Coronary artery (tissue), 2 donors: ENCODE data around the gene TRIM38.
"Not testable (repeated sequence)": the region's sequence is repeated elsewhere in the genome, so short reads cannot be mapped to it uniquely, and the experiment has no call there.

Experiments
- DNase-seq: peaks from one replicate; pipeline ENCODE4 v3.0.0-alpha.2; 2017; ENCODE audit warnings: low spot score
- H3K27ac ChIP-seq, 2 donors: fragments of 200-600 bp; sonication (generic); one replicate each; pipeline ENCODE4 v1.5.1; 2016 to 2019
- H3K4me3 ChIP-seq: fragments of 200-600 bp; sonication (generic); 2 replicates; pipeline ENCODE4 v1.5.1; 2016; ENCODE audit warnings: mild to moderate bottlenecking, moderate library complexity
- CTCF ChIP-seq: fragments of 200-600 bp; sonication (generic); IDR thresholded peaks from one replicate; pipeline ENCODE4 v1.5.1; 2019; ENCODE audit warnings: antibody characterized with exemption

TRIM38 gene

GRCh38 chr6:25942561-25943147, 19.9 kb upstream of the TRIM38 start:
- no peak overlapping the region for H3K4me3 ChIP-seq
- TF ChIP-seq CTCF = no peak
- H3K27ac ChIP-seq = no peak overlapping the region
- no peak for DNase-seq

DNA sequence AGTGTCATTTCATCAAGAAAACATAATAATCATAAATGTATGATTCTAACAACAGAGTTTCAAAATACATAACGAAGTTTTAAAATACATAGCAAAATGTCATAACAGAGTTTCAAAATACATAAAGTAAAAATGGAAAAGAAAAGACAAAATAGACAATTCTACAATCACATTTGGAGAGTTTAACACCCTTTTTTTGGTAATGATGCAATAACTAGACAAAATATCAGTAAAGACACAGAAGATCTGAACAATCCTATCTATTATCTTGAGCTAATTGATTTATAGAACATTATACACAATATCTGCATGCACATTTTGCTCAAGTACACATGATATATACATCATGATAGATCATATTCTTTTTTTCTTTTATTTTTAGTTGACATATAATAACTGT, 18.7 kb upstream of the TRIM38 start:
- Histone ChIP-seq H3K4me3 (no peak overlapping the region), H3K27ac (no peak overlapping the region)
- no peak for DNase-seq
- TF ChIP-seq CTCF = no peak

GRCh38 chr6:25944688-25945574, 17.7 kb upstream of the TRIM38 start:
- no peak overlapping the region for H3K4me3 ChIP-seq
- H3K27ac ChIP-seq = no peak overlapping the region
- TF ChIP-seq CTCF = no peak
- DNase-seq = no peak

DNA sequence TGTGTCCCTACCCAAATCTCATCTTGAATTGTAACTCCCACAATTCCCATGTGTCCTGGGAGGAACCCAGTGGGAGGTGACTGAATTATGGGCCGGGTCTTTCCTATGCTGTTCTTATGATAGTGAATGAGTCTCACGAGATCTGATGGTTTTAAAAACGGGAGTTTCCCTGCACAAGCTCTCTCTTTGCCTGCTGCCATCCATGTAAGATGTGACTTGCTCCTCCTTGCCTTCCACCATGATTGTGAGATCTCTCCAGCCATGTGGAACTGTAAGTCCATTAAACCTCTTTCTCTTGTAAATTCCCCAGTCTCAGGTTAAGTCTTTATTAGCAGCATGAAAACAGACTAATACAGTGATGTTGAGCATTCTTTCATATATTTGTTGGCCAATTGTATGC, 16.9 kb upstream of the TRIM38 start:
- not testable (repeated sequence) for H3K4me3 ChIP-seq, H3K27ac ChIP-seq, DNase-seq

DNA sequence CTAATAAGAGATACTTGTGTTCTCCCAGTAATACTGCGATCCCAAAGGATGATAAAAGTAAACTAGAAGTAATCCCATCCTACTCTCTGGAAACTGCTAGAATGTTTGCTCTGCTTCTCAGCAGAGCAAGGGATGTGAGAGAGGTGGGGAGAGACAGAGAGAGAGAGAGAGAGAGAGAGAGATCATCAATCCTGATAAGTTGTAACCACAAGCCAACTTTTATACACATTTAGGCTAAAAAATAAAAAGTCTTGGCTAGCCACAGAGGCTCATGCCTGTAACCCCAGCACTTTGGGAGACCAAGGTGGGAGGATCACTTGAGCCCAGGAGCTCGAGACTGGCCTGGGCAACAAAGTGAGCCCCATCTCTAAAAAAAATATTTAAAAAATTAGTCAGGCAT, 16.0 kb upstream of the TRIM38 start:
- TF ChIP-seq CTCF = no peak
- DNase-seq = no peak
- Histone ChIP-seq H3K27ac (no peak overlapping the region), H3K4me3 (no peak overlapping the region)

GRCh38 chr6:25947492-25947891, 15.1 kb upstream of the TRIM38 start:
- H3K27ac ChIP-seq, DNase-seq, H3K4me3 ChIP-seq: not testable (repeated sequence)

DNA sequence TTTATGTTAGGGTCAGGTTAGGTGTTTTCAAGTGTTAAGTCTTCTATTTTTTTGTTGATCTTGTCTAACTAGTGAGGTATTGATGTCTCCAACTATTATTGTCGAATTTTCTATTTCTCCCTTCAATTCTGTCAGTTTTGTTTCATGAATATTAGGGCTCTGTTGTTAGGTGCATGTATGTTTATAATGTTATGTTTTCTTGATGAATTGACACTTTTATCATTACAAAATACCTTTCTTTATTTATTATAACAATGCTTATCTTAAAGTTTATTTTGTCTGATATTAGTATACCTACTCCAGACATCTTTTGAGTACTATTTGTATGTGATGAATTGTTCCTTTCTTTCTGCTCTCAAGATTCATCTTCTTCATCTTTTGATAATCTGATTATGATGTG, 12.9 kb upstream of the TRIM38 start:
- Histone ChIP-seq H3K27ac (no peak overlapping the region), H3K4me3 (no peak overlapping the region)
- no peak for TF ChIP-seq CTCF
- DNase-seq = no peak

- no peak for TF ChIP-seq CTCF
- no peak for DNase-seq
- Histone ChIP-seq H3K27ac (no peak overlapping the region), H3K4me3 (no peak overlapping the region)
These were observed 12.3 kb upstream of the TRIM38 start for GRCh38 chr6:25950297-25950696.
